Caco-2 (cell line): Measurements from ENCODE around the gene PRXL2B. TPM values are rescaled to one million over a fixed set of nuclear protein-coding genes. Genes with fewer than 3 reads are reported as not detected.

ENCODE experiments used
- BruUV-seq: library from RNA; stranded (reverse); fragments of 400-500 nt; replicated peaks from 2 replicates; lab custom pipeline; 2021; lab: Mats Ljungman, UMichigan
- CTCF ChIA-PET: fragments of 300-600 bp; sonication (Branson Sonifier 250); formaldehyde crosslinking; loops from one replicate; lab custom pipeline; 2022; ENCODE audit warnings: antibody characterized with exemption; lab: Charles Lee
- POLR2A ChIA-PET: fragments of 300-600 bp; sonication (Branson Sonifier 250); formaldehyde crosslinking; loops from one replicate; lab custom pipeline; 2022; ENCODE audit warnings: antibody characterized with exemption; lab: Charles Lee
- DNase-seq, 2 experiments: peaks; one replicate each; pipeline versions ENCODE4 v3.0.0 to v3.0.0-alpha.2; 2020 to 2022
- H3K27me3 ChIP-seq: replicated peaks from 2 replicates; pipeline ENCODE4 v1.6.0; 2011; ENCODE audit warnings: low read length; ENCODE audit not compliant: control insufficient read depth, insufficient read depth
- H3K36me3 ChIP-seq: 2 replicates; pipeline ENCODE4 v1.5.1; 2011; ENCODE audit warnings: low read length; ENCODE audit not compliant: control insufficient read depth, insufficient read depth
- H3K4me1 ChIP-seq: fragments of 250-450 bp; sonication (Bioruptor Pico); 2 replicates; pipeline ENCODE4 v1.5.1; 2020; ENCODE audit warnings: mild to moderate bottlenecking
- H3K4me3 ChIP-seq: 2 replicates; pipeline ENCODE4 v1.5.1; 2011; ENCODE audit warnings: low read depth, mild to moderate bottlenecking, control low read depth, low read length
- H3K9me3 ChIP-seq: fragments of 250-450 bp; sonication (Bioruptor Pico); 2 replicates; pipeline ENCODE4 v1.5.1; 2020; ENCODE audit warnings: mild to moderate bottlenecking, moderate library complexity
- H3K27ac Mint-ChIP-seq: one replicate; pipeline ENCODE4 v1.8.0; 2022; ENCODE audit warnings: mixed read lengths; ENCODE audit not compliant: unreplicated experiment
- H3K27me3 Mint-ChIP-seq: one replicate; pipeline ENCODE4 v1.8.0; 2022; ENCODE audit warnings: mixed read lengths; ENCODE audit not compliant: insufficient read depth, unreplicated experiment
- H3K36me3 Mint-ChIP-seq: one replicate; pipeline ENCODE4 v1.8.0; 2022; ENCODE audit warnings: mild to moderate bottlenecking, mixed read lengths; ENCODE audit not compliant: insufficient read depth, unreplicated experiment
- H3K4me1 Mint-ChIP-seq: one replicate; pipeline ENCODE4 v1.8.0; 2022; ENCODE audit warnings: low read depth, mixed read lengths; ENCODE audit not compliant: unreplicated experiment
- H3K4me3 Mint-ChIP-seq: one replicate; pipeline ENCODE4 v1.8.0; 2022; ENCODE audit warnings: mild to moderate bottlenecking, moderate library complexity, mixed read lengths; ENCODE audit not compliant: unreplicated experiment
- H3K9me3 Mint-ChIP-seq: one replicate; pipeline ENCODE4 v1.8.0; 2022; ENCODE audit warnings: mixed read lengths; ENCODE audit not compliant: unreplicated experiment
- intact Hi-C: fragments of 100-400 bp; cut with micrococcal nuclease; formaldehyde crosslinking; loops from one replicate; pipeline ENCODE4 v1.10.0; 2022; ENCODE audit not compliant: unreplicated experiment
- total RNA-seq: library from RNA; stranded (reverse); gene quantifications from 2 replicates; pipeline ENCODE4 v1.2.3, GENCODE V29; 2022
- TF ChIP-seq, protein P1 (sequence below), 2 experiments: fragments of 200-600 bp in 1 of 2; IDR thresholded peaks; 1 replicate in 1 of 2; 2 replicates in 1 of 2; pipeline versions ENCODE4 v1.5.1 to v1.8.0; 2011 to 2022; ENCODE audit warnings: antibody characterized with exemption in 1 of 2, control low read depth in 1 of 2, inconsistent platforms in 1 of 2, low read depth in 1 of 2, low read length in 1 of 2, mild to moderate bottlenecking in 1 of 2, moderate library complexity in 1 of 2; ENCODE audit not compliant: insufficient read depth in 1 of 2, severe bottlenecking in 1 of 2, unreplicated experiment in 1 of 2

The PRXL2B gene
- total RNA-seq, 1 experiment from 2014 or later = 16.2 TPM

- no peak overlapping the region for H3K27ac Mint-ChIP-seq
These were observed 25.1 kb upstream of the PRXL2B start for GRCh38 chr1:2561446-2561845.

GRCh38 chr1:2561898-2562895 lies 24.4 kb upstream of the PRXL2B start:
- Histone ChIP-seq H3K27me3 (no peaks in the 10 kb centered on the region), H3K4me3 (no peak overlapping the region), H3K4me1 (no peaks in the 10 kb centered on the region), H3K36me3 (no peaks in the 10 kb centered on the region), H3K9me3 (no peaks in the 10 kb centered on the region)
- Mint-ChIP-seq H3K4me3 (no peak overlapping the region), H3K9me3 (no peaks in the 10 kb centered on the region), H3K4me1 (no peaks in the 10 kb centered on the region), H3K36me3 (no peaks in the 10 kb centered on the region), H3K27ac (no peak overlapping the region), H3K27me3 (no peaks in the 10 kb centered on the region)
- BruUV-seq = no TSS peak
- TF ChIP-seq, protein P1, sequence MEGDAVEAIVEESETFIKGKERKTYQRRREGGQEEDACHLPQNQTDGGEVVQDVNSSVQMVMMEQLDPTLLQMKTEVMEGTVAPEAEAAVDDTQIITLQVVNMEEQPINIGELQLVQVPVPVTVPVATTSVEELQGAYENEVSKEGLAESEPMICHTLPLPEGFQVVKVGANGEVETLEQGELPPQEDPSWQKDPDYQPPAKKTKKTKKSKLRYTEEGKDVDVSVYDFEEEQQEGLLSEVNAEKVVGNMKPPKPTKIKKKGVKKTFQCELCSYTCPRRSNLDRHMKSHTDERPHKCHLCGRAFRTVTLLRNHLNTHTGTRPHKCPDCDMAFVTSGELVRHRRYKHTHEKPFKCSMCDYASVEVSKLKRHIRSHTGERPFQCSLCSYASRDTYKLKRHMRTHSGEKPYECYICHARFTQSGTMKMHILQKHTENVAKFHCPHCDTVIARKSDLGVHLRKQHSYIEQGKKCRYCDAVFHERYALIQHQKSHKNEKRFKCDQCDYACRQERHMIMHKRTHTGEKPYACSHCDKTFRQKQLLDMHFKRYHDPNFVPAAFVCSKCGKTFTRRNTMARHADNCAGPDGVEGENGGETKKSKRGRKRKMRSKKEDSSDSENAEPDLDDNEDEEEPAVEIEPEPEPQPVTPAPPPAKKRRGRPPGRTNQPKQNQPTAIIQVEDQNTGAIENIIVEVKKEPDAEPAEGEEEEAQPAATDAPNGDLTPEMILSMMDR (IDR thresholded peaks at IDR 0.05; ENCODE audit: insufficient read depth in 1 of 2, low read depth in 1 of 2, low read length in 1 of 2, severe bottlenecking in 1 of 2, unreplicated experiment in 1 of 2) = peak in 1 of 2 experiments; percentile 14
- no peak for DNase-seq
- ChIA-PET CTCF (interaction anchor here (1.6 kb wide), 1 partner anchor 15 kb away, joined by 3 read pairs; no protein-coding TSS in a partner anchor), POLR2A (no interaction called here)
- intact Hi-C loops = no loop called here

More at GRCh38 chr1:2561446-2561845, 25.1 kb upstream of the PRXL2B start:
- H3K27me3 ChIP-seq = no peaks in the 10 kb centered on the region
- POLR2A ChIA-PET = no interaction called here
- no peaks in the 10 kb centered on the region for H3K9me3 ChIP-seq
- Mint-ChIP-seq H3K4me1 (no peaks in the 10 kb centered on the region), H3K27me3 (peaks cover 1% of the 10 kb centered on the region), H3K4me3 (no peak overlapping the region), H3K36me3 (no peaks in the 10 kb centered on the region), H3K9me3 (no peaks in the 10 kb centered on the region)
- no peak overlapping the region for H3K4me3 ChIP-seq
- TF ChIP-seq, protein P1 (IDR thresholded peaks at IDR 0.05; ENCODE audit: insufficient read depth in 1 of 2, low read depth in 1 of 2, low read length in 1 of 2, severe bottlenecking in 1 of 2, unreplicated experiment in 1 of 2) = no peak
- BruUV-seq = no TSS peak
- H3K4me1 ChIP-seq = no peaks in the 10 kb centered on the region
- no peak for DNase-seq
- intact Hi-C loops = no loop called here
- no peaks in the 10 kb centered on the region for H3K36me3 ChIP-seq
- CTCF ChIA-PET = interaction anchor here (1.6 kb wide), 1 partner anchor 14 kb away, joined by 3 read pairs; no protein-coding TSS in a partner anchor

- Histone ChIP-seq H3K9me3 (no peaks in the 10 kb centered on the region), H3K36me3 (no peaks in the 10 kb centered on the region), H3K27me3 (no peaks in the 10 kb centered on the region), H3K4me1 (no peaks in the 10 kb centered on the region), H3K4me3 (no peak overlapping the region)
- no peak for DNase-seq
- no TSS peak for BruUV-seq
- Mint-ChIP-seq H3K36me3 (no peaks in the 10 kb centered on the region), H3K9me3 (no peaks in the 10 kb centered on the region), H3K4me3 (no peak overlapping the region), H3K27ac (no peak overlapping the region), H3K27me3 (no peaks in the 10 kb centered on the region), H3K4me1 (no peaks in the 10 kb centered on the region)
- CTCF ChIA-PET = no interaction called here
- intact Hi-C loops = no loop called here
- POLR2A ChIA-PET = no interaction called here
- TF ChIP-seq, protein P1 (IDR thresholded peaks at IDR 0.05; ENCODE audit: insufficient read depth in 1 of 2, low read depth in 1 of 2, low read length in 1 of 2, severe bottlenecking in 1 of 2, unreplicated experiment in 1 of 2) = no peak
These were observed 23.4 kb upstream of the PRXL2B start for GRCh38 chr1:2563205-2563604.
